C4-2B (cell line): ENCODE results near the gene FAM43A.

Source experiments
- H3K27ac ChIP-seq: fragments of 450-650 bp; 2 replicates; pipeline ENCODE4 v1.5.1; 2017
- CTCF ChIP-seq: fragments of 450-650 bp; conservative IDR thresholded peaks from 2 replicates; pipeline ENCODE4 v1.5.1; 2017; ENCODE audit warnings: mild to moderate bottlenecking
- ZFX ChIP-seq: fragments of 450-650 bp; IDR thresholded peaks from 2 replicates; pipeline ENCODE4 v1.6.1; 2017

The FAM43A gene

GRCh38 chr3:194685718-194686413, at the start of gene FAM43A:
Gene FAM43A, plus strand, starts transcription at chr3:194685883. Its CDS starts 944 bp downstream, at chr3:194686827.
- peak within 1 kb of the TSS; percentile 81 for H3K27ac ChIP-seq
- TF ChIP-seq CTCF (peak; percentile 24), ZFX (peak; percentile 60)

- no peak for TF ChIP-seq CTCF
- TF ChIP-seq ZFX, result no peak
- no peak overlapping the region for H3K27ac ChIP-seq
Measured at GRCh38 chr3:194637066-194637465, 48.6 kb upstream of the FAM43A start.

GRCh38 chr3:194637541-194638400, 47.9 kb upstream of the FAM43A start:
- no peak overlapping the region for H3K27ac ChIP-seq
- TF ChIP-seq CTCF, result no peak
- no peak for TF ChIP-seq ZFX

GRCh38 chr3:194638991-194639605, 46.6 kb upstream of the FAM43A start:
- TF ChIP-seq CTCF (no peak), ZFX (no peak)
- H3K27ac ChIP-seq, result no peak overlapping the region

- no peak; the same call in 1 of the 2 replicates for TF ChIP-seq CTCF
- TF ChIP-seq ZFX, result no peak
- H3K27ac ChIP-seq, result no peak overlapping the region
Measured at GRCh38 chr3:194640829-194641228, 44.9 kb upstream of the FAM43A start.

- no peak overlapping the region for H3K27ac ChIP-seq
- TF ChIP-seq ZFX (no peak), CTCF (no peak)
Measured at GRCh38 chr3:194642769-194643168, 42.9 kb upstream of the FAM43A start.

- H3K27ac ChIP-seq, result no peak overlapping the region
- no peak for TF ChIP-seq CTCF
- no peak for TF ChIP-seq ZFX
Measured at GRCh38 chr3:194647747-194648146, 37.9 kb upstream of the FAM43A start.
